ENCODE results near the gene DUSP16. TPM values are rescaled to one million over a fixed set of nuclear protein-coding genes. Genes with fewer than 3 reads are reported as not detected.

The DUSP16 gene
- total and polyA plus RNA-seq, 2 of the 8 experiments (the other 6 are each of a cell fraction or from before 2014, with no cell fraction given) = 31.6 to 55.9 TPM

DNA sequence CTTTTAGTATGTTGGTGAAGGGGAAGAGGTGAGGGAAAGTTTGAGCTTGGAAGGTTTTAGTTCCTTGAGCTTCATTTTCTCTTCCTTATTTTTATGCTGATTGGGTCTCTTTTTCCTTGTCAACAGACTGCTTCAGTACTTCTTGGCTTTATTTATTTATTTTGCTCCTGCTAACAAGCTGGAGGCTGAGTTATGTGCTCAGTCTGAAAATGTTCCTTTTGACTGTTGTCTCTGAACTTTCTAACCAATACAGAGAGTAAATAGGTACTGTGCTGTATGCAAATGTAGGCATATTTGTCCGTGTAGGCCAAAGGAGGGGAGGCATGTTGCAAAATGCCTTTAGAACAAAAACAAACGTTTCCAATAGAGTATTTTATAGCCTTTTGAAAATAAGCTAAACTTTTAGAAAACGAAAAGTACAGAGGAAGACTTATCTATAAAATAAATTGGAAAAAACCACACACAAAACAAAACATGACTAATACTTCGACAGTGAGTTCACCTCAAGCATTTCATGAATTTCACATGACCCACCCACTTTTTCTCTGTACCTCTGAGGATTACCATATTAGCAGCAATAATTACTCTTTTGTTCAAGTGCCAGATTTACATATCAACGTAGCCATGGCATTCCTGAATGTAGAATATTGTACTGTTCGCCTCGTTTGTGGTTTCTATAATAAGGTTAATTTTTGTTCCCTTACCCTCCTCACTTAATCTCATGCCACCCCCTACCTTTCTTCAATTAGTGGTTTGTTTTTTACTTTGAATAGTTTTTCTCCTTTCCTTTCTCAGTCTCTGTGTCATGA is 44.3 kb upstream of the DUSP16 start:
- Histone ChIP-seq H2AK5ac (ENCODE audit: low read depth, low read length) (no peak overlapping the region), H3K23me2 (ENCODE audit: low read depth, low read length) (0 out of 2 replicates have a peak, but pooled peaks cover under 1% of the 10 kb centered on the region), H3K9me3 (ENCODE audit: insufficient read depth in 2 of 2, low read depth in 1 of 2, low read length in 1 of 2) (no peaks in the 10 kb centered on the region), H3K79me1 (ENCODE audit: low read depth, low read length) (no peaks in the 10 kb centered on the region), H3K4me1 (replicated peaks in 1 of 4; ENCODE audit: control insufficient read depth in 3 of 4, insufficient read depth in 4 of 4, low read length in 3 of 4) (peaks cover 0 to 2% (median under 1%) of the 10 kb centered on the region in 4 experiments; a peak in 2 of 7 replicates), H4K20me1 (replicated peaks in 1 of 2; ENCODE audit: control insufficient read depth in 1 of 2, insufficient read depth in 2 of 2, low read length in 2 of 2) (no peaks in the 10 kb centered on the region), H3K36me3 (ENCODE audit: control insufficient read depth in 2 of 4, insufficient read depth in 4 of 4, low read length in 3 of 4) (no peaks in the 10 kb centered on the region), H3K18ac (ENCODE audit: extremely low read depth, low read length) (no peak overlapping the region), H3K79me2 (ENCODE audit: control insufficient read depth in 1 of 2, insufficient read depth in 2 of 2, low read length in 2 of 2) (no peaks in the 10 kb centered on the region), H4K5ac (ENCODE audit: insufficient read length, low read depth, low read length) (no peak overlapping the region), H3K4me3 (ENCODE audit: extremely low read depth in 1 of 4, insufficient read depth in 2 of 4, low read depth in 3 of 4, low read length in 4 of 4) (no peak overlapping the region), H3K9ac (replicated peaks in 1 of 4; ENCODE audit: extremely low read depth in 1 of 4, low read depth in 3 of 4, low read length in 3 of 4) (no peak overlapping the region), H3K23ac (ENCODE audit: insufficient read length) (no peak overlapping the region), H3K56ac (replicated peaks; ENCODE audit: insufficient read length, low read depth, low read length) (no peak overlapping the region), H4K8ac (ENCODE audit: extremely low read depth, insufficient read depth, low read length) (no peak overlapping the region), H2AFZ (ENCODE audit: low read length) (peak overlapping the region; percentile 60), H2BK20ac (ENCODE audit: low read length) (no peak overlapping the region), H2BK5ac (ENCODE audit: low read depth, low read length) (no peak overlapping the region), H3K4me2 (ENCODE audit: insufficient read depth in 1 of 2, low read depth in 2 of 2, low read length in 2 of 2) (0 out of 4 replicates have a peak overlapping the region, but pooled peaks of 1 of the 2 experiments have one; percentile 23), H3K4ac (replicated peaks; ENCODE audit: insufficient read length, low read depth, low read length) (no peak overlapping the region), H4K91ac (replicated peaks; ENCODE audit: insufficient read length, low read length) (no peak overlapping the region), H2BK120ac (replicated peaks; ENCODE audit: low read depth, low read length) (no peak overlapping the region), H2BK15ac (ENCODE audit: low read length) (no peak overlapping the region), H2BK12ac (ENCODE audit: low read depth, low read length) (0 out of 2 replicates have a peak overlapping the region, but pooled peaks have one; percentile 50), H3K27me3 (replicated peaks in 1 of 4; ENCODE audit: control insufficient read depth in 3 of 4, extremely low read depth in 1 of 4, insufficient read depth in 3 of 4, low read length in 3 of 4) (no peaks in the 10 kb centered on the region), H3K14ac (ENCODE audit: insufficient read length) (no peak overlapping the region), H3K27ac (ENCODE audit: low read depth, low read length) (no peak overlapping the region)
- TF ChIP-seq CREB1 (IDR thresholded peaks at IDR 0.05) (no peak), KDM5A (IDR thresholded peaks at IDR 0.05; ENCODE audit: low read length) (no peak), ASH2L (IDR thresholded peaks at IDR 0.05; ENCODE audit: low read length) (no peak), HDAC2 (IDR thresholded peaks at IDR 0.05; ENCODE audit: borderline replicate concordance in 1 of 2, low read depth in 2 of 2, low read length in 2 of 2) (no peak), SP2 (IDR thresholded peaks at IDR 0.05; ENCODE audit: low read length) (no peak), SRF (IDR thresholded peaks at IDR 0.05; ENCODE audit: low read depth, low read length) (no peak), HDAC6 (IDR thresholded peaks at IDR 0.05; ENCODE audit: low read depth, low read length) (no peak)
- TF ChIP-seq, protein P1, sequence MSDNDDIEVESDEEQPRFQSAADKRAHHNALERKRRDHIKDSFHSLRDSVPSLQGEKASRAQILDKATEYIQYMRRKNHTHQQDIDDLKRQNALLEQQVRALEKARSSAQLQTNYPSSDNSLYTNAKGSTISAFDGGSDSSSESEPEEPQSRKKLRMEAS (IDR thresholded peaks at IDR 0.05) = no peak
- ChIA-PET CTCF (ENCODE audit: partially characterized antibody) (interaction anchor here (0.5 to 1.6 kb wide), 5 partner anchors 25 to 130 kb away, joined by 3 to 4 read pairs (median 3); partner anchors contain the start of gene CDKN1B), POLR2A (ENCODE audit: partially characterized antibody) (interaction anchor here (0.9 kb wide), 1 partner anchor 119 kb away, joined by 3 read pairs; no protein-coding TSS in a partner anchor)
- no peak for FAIRE-seq
- WGBS, 2 experiments (ENCODE audit: extremely low coverage in 1 of 2, insufficient coverage in 1 of 2, insufficient read length in 1 of 2, insufficient replicate concordance in 2 of 2, low coverage in 1 of 2, low lambda C conversion rate in 2 of 2, missing lambda C conversion rate in 1 of 2) = 69% methylated on average over 7 of the region's 7 CpGs; no CpG with 5 or more reads in 1 of the 2 experiments
- DNase-seq (ENCODE audit: low read depth in 1 of 2, low spot score in 2 of 2) = no peak
